Left colon (tissue), 2 donors: ENCODE data around the gene PPFIA2. TPM values are rescaled to one million over a fixed set of nuclear protein-coding genes. Genes with fewer than 3 reads are reported as not detected.

Experiments
- ATAC-seq: fragments of 200-7000 bp; cut with Tn5 transposase; one replicate; pipeline ENCODE4 v1.9.1; 2020; ENCODE audit warnings: mild to moderate bottlenecking, moderate library complexity
- DNase-seq, 2 donors: peaks; one replicate each; pipeline ENCODE4 v3.0.0-alpha.2; 2020
- intact Hi-C, 2 donors: fragments of 100-400 bp; cut with DNase I in 1 of 2; cut with micrococcal nuclease in 1 of 2; formaldehyde crosslinking; loops; one replicate each; pipeline versions ENCODE4 v1.11.2 to v1.14.0; 2022; cut with DNase I, micrococcal nuclease
- total RNA-seq, 2 donors: library from RNA; stranded (reverse); fragmentation: NEBNext Ultra II Directional; extraction: Animal tissue kit (Norgen Biotek cat#: 25700); gene quantifications; one replicate each; pipeline ENCODE4 v1.2.1, GENCODE V29; 2021
- donor health status: DM: no; HTN: no; CAD: no.
- donor health status: DM: yes; HTN: yes; CAD: no.

Gene PPFIA2
- total RNA-seq, 2 donors from 2014 or later: 1.1 to 2.2 TPM

DNA sequence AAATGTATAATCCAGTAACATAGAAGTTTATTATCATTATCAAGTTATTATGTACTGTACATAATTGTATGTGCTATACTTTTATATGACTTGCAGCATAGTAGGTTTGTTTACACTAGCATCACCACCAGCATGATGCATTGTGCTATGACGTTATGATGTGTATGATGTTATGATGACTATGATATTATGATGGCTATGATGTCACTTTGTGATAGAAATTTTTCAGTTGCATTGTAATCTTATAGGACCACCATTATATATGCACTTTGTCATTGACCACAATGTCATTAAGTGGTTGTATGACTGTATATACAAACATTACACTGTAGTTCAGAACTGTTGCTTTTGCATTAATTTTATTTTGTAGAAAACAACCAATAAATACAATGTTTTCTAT lies 173.4 kb downstream of the PPFIA2 start:
- no peak for ATAC-seq
- intact Hi-C loops: no loop called here
- DNase-seq: no peak

DNA sequence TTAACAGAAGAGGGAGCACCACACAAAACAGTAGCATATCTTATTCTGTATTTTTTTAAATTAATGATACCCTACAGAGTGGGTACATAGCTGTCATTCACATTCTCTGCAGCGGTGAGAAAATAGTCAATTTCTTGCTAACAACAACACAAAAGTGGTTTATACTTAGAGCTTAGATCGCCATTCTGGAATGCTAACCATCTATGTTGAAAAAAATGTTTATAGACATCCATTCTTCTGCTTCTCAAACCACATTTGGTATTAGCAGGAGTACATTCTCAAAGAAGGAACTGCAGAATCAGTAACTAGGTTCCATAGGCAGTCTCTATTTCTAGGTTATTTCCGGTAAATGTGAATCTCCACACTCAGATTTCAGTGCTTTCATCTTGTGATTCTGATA lies 185.9 kb downstream of the PPFIA2 start:
- no peak for DNase-seq
- ATAC-seq: no peak
- intact Hi-C loops: no loop called here

DNA sequence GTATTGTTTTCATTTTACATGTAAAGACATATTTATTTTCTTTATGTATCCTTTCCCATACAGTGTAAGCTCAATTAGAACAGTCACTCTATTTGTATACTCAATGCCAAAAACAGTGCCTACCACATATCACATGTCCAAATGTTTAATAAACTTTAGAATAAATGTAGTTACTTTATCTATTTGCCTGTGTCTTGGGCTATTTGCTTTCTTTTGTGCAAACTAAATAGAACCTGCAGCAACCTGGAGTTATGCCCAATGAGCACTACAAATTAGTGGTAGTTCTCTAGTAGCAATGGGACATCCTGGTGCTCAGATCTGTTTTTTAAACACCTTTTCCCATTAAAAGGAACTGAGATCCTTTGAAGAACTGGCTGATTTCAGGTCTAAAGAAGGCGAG lies 186.7 kb downstream of the PPFIA2 start:
- DNase-seq (no peak), ATAC-seq (no peak)
- intact Hi-C loops: no loop called here

DNA sequence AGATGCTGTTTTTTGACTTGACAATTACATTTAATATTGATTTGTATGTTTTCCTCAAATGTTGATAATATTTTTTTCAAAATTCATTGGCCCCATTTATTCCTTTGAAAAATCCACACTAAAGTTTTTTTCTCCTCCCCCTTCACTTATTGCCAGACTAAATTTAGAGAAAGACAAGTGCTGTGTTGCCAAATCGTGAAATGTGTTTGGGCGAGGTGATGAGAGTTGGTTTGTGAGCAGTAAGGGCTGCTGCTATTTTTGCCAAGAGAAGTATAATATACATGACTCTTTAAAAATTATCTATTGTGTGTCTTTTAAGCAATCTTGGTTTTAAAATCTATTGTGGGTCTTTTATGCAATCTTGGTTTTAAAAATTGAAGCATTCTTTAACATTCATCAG lies 188.9 kb downstream of the PPFIA2 start:
- ATAC-seq: no peak
- intact Hi-C loops: no loop called here
- DNase-seq: no peak

DNA sequence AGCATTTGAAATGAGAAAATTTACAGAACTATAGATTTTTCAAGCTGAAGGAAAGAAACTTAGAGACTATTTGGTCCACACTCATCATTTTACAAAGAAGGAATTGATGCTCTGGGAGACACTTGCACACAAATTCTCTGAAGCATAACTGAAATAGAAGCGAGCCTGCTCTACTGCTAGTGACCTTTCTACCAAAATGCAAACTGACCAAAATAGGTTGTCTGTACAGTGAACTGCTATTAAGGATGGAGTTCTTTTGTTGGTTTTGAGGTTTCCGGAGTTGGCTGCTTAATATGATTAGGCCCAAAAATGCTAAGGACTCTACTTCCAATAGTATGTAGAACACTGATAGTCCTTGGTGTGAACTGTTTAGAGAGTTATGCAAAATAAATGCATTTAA lies 194.9 kb downstream of the PPFIA2 start:
- ATAC-seq: no peak
- intact Hi-C loops: no loop called here
- no peak for DNase-seq

DNA sequence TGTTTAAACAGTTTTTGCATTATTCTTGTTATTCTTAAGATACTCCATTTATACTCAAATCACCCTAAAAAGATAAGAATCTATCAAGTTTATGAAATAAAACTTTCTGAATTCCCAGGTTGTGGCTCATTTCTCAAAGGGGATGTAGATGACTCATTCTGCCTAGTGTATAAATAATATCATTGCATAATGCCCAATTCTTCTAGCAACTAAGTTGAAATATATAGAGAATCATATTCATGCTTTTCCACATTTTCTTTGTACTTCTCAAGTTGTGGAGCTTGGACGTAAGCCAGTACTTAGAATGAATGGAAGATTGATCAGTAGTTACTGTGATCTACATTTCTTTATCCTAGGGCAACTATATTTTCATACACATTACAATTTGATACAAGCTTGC lies 201.1 kb downstream of the PPFIA2 start:
- ATAC-seq: no peak
- DNase-seq: no peak
- intact Hi-C loops: no loop called here

DNA sequence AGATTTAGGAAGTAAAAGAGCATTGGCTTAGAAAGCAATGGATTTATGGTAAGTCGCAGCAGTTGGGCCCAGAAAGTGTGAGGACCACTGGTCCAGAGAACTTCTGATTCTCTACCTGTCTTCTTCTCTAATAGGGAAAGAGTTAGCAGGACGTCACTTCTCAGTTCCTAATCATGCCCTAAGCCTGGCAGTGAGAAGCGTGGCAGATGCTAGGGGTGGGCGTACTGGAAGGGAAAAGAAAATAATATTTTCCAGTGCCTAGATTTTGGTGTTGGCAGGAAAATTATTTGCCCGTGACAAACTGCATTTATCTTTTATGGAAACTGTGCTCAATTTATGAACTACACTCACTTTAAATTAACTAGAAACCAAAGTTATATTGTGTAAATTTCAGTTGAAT lies 212.3 kb downstream of the PPFIA2 start:
- no peak for ATAC-seq
- no peak for DNase-seq
- intact Hi-C loops: no loop called here

DNA sequence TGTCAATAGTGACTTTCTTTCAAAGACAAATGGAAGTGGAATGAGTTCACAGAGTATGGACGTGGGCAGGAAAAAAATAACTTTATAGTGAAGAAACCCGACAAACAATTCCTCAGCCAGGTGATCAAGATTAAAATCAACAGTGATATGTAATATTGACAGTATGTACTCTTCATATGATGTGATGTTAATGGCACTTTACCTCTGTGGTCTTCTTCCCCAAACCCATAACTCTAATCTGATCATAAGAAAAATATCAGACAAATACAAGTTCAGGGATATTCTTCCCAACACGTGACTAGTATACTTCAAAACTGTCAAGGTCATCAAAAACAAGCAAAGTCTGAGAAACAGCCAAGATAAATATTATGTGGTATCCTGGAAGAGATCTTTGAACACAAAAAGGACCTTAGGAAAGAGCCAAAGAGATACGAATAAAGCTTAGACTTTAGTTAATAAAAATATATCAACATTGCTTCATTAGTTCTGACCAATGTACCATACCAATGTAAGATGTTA lies 215.5 kb downstream of the PPFIA2 start:
- intact Hi-C loops: no loop called here
- DNase-seq: no peak

DNA sequence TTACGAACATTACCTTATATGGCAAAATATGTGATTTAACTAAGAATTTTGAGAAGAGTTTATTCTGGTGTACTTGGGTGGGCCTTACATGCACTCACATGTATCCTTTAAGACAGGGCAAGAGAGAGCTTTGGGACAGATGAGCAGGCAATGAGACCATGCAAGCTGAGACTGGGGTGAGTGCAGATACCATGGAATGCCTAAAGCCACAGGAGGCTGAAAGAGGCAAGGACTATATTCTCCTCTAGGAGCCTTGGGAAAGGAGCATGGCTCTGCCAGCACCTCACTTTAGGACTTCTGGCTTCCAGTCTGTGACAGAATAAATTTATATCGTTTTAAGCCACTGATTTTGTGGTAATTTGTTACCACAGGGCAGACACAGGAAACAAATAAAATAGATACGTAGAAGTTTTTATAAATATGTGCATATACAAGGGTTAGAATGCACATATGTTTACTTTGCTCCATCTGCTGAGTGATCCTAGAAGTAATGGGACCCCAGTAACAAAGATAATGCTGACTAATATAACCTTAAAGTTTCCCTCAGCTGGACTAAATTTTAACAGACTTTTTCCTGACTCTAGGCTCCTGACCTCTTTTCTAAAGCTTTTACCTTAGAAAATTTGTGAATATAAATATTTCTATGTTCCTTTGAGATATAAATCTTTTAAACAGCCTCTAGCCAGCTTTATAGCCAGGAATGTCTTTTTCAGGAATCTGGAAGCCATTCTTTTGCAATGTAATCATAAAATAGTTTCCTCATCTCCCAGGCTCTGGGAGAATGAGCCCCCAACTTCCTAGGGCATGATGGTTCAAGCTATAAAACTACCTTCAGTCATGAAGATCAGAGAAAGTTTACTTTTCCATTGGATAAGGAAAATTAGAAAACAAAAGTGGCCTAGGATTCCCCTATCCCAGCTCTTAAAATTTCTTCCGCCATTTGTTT lies 216.8 kb downstream of the PPFIA2 start:
- intact Hi-C loops: no loop called here
- no peak for ATAC-seq
- DNase-seq: no peak

More for the DNA sequence above, 215.5 kb downstream of the PPFIA2 start:
- no peak for ATAC-seq

DNA sequence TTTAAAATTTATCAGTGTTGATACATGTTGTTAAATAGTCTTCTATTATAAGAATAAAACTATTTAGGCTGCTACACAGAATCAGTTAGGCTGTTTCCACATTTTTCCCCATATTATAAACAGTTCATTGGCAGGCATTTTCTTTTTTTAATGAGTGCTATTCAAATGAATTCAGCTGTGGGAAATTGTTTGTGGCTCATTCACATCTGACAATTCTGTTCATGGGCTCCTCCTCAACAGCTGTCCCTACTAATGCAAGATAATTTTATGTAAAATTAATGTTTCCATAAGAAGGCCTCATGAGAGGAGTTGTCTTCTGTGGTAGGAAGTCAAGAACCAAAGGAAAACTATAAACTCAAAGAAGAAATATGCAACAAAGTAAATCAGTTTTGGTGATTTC lies 218.0 kb downstream of the PPFIA2 start:
- ATAC-seq: no peak
- DNase-seq: no peak
- intact Hi-C loops: no loop called here

DNA sequence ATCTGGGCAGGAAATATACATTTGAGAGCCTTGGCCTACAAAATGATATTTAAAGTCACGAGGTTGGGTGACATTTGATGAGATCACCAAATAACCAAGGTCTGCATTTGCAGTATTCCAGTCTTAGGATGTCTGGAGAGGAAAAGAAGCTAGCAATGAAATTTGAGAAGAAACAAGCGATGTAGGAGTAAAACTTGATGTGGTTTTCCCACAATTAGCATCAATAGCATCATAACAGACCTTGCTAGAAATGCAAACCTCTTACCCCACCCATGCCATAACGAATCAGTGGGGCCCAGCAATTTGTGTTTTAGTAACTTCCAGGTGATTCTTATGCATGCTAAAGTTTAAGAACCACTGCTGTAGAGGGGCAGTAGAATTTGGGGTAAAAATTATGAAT lies 219.9 kb downstream of the PPFIA2 start:
- ATAC-seq (no peak), DNase-seq (no peak)
- intact Hi-C loops: no loop called here

DNA sequence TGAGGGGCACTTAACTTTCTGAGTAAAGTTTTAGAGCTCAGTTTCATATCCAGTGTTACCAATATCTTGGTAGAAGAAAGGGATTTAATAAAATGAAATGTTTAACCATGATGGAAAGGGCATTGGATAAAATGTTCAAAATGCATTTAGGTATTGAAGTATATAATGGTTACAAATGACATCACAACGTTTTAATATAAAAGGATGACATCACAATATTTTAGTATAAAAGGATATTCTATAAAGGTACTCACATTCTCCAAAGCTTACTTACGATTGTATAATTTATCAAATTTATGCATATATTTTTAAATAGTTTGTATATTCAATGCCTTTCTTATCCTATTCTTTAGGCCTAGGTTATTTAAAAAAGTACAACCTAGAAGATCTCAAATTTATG lies 226.1 kb downstream of the PPFIA2 start:
- DNase-seq: no peak
- ATAC-seq: no peak
- intact Hi-C loops: no loop called here

DNA sequence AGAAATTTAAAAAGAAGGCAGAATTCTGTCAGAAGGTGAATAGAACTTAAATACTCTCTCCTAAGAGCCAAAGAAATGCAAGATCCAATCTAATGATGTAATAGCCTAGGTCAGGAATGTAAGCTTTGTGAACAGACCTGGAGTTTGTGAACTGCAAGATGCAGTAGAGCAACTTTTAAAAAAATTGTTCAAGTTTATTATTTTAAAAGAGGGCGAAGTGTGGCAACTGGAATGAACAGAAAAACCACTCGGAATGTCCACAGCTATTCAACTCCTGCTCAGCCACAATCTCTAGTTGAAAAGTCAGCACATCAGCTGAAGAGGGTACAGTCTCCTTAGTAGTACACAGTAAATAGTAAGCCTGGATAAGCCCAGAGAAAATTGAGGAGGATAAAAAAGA lies 228.8 kb downstream of the PPFIA2 start:
- intact Hi-C loops: no loop called here
- DNase-seq (no peak), ATAC-seq (no peak)

DNA sequence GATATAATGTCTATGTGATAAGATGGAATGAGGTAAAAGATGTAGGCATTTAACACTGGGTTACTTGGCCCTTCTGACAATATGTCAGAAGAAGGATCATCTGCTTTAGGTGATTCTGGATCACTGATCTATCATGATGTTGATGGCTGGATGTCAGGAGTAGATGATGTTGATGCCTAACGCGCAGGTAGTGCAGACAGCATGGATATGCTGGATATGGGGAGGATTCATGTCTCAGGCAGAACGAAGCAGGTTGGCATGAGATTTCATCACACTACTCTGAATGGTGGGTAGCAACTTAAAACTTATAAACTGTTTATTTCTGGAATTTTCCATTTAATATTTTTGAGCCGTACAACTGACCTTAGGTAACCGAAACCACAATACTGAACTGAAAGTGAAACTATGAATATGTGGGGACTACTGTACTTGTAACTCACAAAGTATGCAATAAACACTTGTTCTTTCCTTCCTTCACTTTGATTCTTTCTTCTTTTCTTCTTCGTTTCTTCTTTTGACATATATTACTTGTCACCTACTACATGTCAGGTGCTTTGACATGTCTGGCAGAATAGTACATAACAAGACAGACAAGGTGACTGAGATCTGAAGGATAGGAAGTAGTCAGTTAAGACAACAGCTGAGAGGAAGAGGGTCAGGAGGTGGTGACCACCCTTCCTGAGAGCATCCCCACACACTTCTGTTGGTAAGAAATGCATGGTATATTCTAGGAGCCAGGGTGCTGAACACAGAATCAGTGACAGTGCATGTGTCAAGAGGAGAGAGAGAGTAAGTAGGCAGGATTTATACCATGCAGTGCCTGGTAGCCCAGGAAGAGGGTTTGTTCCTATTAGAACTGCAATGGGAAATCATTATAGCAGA lies 238.8 kb downstream of the PPFIA2 start:
- intact Hi-C loops: no loop called here
- DNase-seq (no peak), ATAC-seq (no peak)

DNA sequence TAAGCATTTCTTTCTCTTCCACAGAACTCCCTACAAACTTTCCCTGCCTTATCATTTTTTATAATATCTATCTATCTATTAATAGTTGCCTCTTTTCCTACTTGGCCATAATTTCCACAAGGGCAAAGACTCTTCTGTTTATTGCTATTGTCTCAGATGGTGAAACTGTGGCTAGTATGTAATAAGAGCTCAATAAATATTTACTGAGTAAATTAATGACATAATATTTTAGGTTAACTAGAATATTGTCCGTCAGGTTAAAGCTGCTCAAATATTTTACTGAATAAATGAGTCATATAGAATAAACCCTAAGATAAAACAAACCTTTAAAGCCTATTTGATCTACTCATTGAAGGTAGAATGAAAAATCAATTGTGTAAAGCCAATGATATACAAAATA lies 240.5 kb downstream of the PPFIA2 start:
- ATAC-seq (no peak), DNase-seq (no peak)
- intact Hi-C loops: no loop called here

DNA sequence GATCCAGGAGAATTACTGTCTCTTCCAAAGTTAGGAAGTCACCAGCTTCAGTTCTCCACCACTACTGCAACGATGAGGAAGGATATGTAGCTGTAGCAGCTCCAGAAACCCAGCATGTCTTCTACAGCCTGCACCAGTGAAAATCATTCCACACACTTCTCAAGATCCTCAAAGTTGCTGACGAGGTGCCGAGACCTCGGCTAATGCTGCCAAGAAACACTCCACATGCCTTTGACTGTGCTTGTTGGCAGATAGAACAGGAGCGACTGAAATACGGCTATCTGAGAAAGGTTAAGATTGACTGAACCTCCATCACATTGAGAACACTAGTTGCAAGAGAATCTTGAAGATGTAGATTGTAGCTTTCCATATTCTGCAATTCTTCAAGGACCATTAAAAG lies 241.9 kb downstream of the PPFIA2 start:
- intact Hi-C loops: no loop called here
- DNase-seq: no peak

DNA sequence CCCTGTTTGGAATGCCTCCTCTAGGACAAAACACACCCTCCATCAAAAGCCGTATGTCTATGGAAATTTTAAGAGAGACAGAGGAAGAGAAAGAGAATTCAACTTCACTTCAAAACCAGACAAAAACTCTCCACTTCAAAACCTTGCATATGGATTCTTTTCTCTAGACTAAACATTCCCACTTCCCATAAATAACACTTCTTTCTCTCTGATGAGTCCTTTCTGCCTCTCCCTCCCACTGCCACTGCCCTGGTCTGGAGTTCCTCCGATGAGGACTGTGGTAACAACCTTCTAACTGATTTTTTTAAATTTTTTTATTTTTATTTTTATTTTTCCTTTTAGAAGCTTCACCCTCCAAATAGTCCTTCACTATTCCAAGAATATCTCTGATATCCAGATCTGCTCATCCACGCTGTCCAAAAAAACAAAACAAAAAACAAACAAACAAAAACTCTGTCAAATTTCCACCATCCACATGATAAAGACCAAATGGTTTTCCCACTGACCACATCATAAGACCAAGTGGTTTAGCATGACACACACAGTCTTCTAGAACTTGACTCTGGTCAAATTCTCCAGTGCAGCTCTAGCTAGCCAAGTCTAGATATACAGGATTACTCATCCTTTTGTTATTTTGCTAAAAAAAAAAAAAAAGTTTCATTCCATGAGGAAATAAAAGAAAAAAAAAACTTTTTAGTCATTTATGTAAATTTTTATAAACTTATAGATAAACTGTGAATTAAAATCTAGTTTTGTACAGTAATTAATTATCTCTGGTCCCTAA lies 256.0 kb downstream of the PPFIA2 start:
- DNase-seq (no peak), ATAC-seq (no peak)
- intact Hi-C loops: no loop called here

More for the DNA sequence above, 241.9 kb downstream of the PPFIA2 start:
- ATAC-seq: no peak

DNA sequence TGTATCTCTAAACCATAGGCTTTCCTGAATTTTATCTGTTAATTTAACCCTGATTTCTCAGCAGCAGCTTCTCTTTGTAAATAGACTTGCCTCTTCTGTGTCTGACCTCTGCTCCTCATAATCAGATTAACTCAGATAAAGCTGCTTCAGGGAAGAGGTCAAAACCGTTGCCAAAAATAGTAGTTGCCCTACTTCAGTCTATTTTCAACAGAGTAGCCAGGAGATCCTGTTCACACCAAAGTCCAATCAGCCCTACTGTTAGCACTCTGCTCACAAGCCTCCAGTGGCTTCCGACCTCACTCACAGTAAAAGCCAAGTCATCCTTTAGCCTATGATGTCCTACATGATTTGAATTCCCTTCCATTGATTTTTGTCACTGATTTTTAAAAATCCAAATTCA lies 258.4 kb downstream of the PPFIA2 start:
- intact Hi-C loops: no loop called here
- ATAC-seq (no peak), DNase-seq (no peak)

DNA sequence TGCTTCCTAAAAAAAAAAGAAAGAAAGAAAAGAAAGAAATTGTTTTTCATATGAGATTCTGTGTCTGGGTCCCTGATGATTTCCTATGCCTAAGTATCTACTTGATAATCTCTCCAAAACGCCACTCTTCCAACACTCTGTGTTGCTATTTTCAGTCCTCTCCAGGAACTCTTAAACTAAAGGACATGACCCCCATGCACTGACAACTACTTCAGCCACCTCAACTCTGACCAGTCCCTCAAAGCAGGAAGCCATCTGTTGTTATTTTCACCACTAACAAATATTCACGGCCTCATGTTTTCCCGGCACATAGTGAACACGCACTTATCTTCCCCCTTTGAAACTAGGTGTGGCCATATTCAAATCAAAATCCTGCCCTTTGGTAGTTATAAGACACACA lies 259.3 kb downstream of the PPFIA2 start:
- no peak for ATAC-seq
- intact Hi-C loops: no loop called here
- no peak for DNase-seq
